Activated CD8-positive, alpha-beta memory T cell treated with anti-CD3 and anti-CD28 coated beads for 48 hours (primary cell): ENCODE results near the gene TBC1D12.
"Not testable (repeated sequence)": the region's sequence is repeated elsewhere in the genome, so short reads cannot be mapped to it uniquely, and the experiment has no call there.

Experiments used
- DNase-seq, 3 experiments: peaks; one replicate each; pipeline ENCODE4 v3.0.0-alpha.2; 2020; ENCODE audit warnings: low read depth in 2 of 3, low spot score in 2 of 3

TBC1D12 gene

GRCh38 chr10:94450782-94451181 lies 48.4 kb downstream of the TBC1D12 start:
- DNase-seq, result no peak

DNA sequence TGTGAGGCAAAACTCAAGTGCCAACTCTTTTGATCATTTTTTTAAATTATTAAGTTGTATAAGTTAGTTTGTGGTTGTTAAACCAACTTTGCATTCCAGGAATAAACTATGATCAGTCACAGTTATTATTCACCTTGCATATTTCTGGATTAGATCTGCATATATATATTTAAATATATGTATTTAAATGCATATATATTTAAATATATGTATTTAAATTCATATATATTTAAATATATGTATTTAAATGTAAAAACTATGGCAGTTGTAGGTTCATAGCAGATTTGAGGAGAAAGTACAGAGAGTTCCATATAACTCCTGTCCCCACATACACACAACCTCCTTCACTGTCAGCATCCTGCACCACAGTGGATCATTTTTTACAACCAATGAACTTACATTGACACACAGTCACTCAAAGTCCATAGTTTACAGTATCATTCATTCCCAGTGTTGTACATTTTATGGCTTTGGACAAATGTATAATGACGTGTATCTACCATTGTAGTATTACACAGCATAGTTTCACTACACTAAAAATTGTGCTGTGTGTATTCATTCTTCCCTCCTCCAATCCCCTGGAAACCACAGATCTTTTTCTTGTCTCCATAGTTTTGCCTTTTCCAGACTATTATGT lies 49.7 kb downstream of the TBC1D12 start:
- no peak for DNase-seq

- DNase-seq, result no peak
Observed at GRCh38 chr10:94456942-94457341, 54.6 kb downstream of the TBC1D12 start.

DNA sequence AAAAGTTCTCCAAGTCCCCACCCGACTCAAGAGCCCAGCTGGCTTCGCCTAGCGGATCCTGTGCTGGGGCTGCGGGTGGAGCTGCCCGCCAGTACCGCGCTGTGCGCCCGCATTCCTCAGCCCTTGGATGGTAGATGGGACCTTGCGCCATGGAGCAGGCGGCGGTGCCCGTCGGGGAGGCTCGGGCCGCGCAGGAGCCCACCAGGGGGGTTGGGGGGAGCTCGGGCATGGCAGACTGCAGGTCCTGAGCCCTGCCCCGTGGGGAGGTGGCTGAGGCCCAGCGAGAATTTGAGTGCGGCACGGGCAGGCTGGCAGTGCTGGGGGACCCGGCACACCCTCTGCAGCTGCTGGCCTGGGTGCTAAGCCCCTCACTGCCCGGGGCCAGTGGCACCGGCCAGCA lies 57.0 kb downstream of the TBC1D12 start:
- DNase-seq, result no peak

- DNase-seq, result no peak
Observed at GRCh38 chr10:94461503-94461902, 59.2 kb downstream of the TBC1D12 start.

DNA sequence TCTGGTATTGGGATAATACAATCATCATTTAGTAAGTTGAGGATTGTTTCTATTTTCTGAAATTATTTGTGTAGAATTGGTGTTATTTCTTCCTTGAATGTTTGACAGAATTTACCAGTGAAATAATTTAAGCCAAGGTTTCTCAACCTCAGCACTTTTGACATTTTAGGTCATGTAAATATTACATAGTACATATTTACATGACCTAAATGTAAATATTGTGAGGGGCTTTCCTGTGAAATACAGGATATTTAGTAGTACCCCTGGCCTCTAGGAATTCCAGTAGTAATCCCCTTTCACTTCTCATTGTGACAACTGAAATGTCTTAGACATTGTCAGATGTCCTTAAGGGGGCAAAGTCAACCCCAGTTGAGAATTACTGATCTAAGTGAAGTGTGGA lies 59.8 kb downstream of the TBC1D12 start:
- DNase-seq, result no peak

- DNase-seq, result no peak
Observed at GRCh38 chr10:94465684-94466083, 63.3 kb downstream of the TBC1D12 start.

- no peak for DNase-seq
Observed at GRCh38 chr10:94481410-94481809, 79.1 kb downstream of the TBC1D12 start.

DNA sequence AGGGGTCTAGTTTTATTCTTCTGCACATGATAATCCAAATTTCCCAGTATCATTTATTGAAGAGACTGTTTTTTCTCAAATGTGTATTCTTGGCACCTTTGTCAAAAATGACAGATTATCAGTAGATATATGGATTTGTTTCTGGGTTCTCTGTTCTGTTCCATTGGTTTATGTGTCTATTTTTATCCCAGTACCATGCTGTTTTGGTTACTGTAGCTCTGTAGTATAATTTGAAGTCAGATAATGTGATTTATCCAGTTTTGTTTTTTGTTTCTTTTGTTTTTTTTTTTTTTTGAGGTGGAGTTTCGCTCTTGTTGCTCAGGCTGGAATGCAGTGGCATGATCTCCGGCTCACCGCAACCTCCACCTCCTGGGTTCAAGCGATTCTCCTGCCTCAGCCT lies 81.6 kb downstream of the TBC1D12 start:
- DNase-seq, result no peak

DNA sequence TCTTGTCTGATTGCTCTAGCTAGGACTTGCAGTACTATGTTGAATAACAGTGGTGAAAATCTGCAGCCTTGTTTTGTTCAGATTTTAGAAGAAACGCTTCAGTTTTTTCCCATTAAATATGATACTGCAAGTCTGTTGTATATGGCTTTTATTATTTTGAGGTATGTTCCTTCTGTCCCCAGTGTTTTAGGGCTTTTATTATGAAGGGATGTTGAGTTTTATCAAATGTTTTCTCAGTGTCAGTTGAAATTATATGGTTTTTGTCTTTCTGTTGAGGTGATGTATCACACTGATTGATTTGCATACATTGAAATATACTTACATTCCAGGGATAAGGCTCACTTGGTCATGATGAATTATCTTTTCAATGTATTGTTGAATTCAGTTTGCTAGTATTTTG lies 82.8 kb downstream of the TBC1D12 start:
- DNase-seq, result no peak

- DNase-seq, result no peak
Observed at GRCh38 chr10:94487575-94487974, 85.2 kb downstream of the TBC1D12 start.

DNA sequence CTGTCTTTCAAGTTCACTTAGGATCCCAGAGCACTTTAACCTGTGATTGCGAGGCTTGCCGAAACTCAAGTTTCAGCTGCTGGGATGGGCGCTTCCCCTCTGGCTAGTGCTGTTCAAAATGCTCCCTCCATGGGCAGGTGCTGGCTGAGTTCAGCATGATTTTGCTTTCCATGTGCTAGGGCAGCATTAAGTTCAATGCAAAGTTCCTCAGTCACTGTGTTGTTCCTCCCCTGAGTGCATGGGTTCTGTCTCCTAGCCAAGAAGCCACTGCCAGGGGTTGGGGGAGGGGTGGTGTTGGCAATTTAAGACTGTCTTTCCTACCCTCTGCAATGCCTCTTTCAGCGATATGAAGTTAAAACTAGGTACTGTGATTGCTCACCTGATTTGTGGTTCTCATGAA lies 86.8 kb downstream of the TBC1D12 start:
- DNase-seq, result no peak

- DNase-seq, result no peak
Observed at GRCh38 chr10:94489976-94490788, 87.8 kb downstream of the TBC1D12 start.

GRCh38 chr10:94490789-94491039 lies 88.4 kb downstream of the TBC1D12 start:
- no peak for DNase-seq

- no peak for DNase-seq
Observed at GRCh38 chr10:94493463-94493862, 91.1 kb downstream of the TBC1D12 start.

DNA sequence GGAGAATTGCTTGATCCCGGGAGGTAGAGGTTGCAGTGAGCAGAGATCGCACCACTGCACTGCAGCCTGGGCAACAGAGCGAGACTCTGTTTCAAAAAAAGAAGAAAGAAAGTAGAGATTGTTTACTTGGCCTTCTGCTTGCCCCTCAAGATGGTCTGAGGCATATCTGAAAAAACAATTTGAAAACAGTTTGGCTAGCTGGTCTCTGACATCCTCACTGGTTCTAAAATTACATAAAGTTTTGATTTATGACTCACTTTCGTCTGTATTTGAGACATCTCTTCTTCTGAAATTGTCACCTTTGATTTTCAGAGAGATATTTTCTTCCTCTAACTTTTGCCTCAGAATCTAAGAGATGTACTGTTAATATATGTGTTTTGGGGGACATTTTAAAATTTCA lies 93.7 kb downstream of the TBC1D12 start:
- DNase-seq, result no peak

GRCh38 chr10:94496646-94497045 lies 94.3 kb downstream of the TBC1D12 start:
- DNase-seq, result no peak

DNA sequence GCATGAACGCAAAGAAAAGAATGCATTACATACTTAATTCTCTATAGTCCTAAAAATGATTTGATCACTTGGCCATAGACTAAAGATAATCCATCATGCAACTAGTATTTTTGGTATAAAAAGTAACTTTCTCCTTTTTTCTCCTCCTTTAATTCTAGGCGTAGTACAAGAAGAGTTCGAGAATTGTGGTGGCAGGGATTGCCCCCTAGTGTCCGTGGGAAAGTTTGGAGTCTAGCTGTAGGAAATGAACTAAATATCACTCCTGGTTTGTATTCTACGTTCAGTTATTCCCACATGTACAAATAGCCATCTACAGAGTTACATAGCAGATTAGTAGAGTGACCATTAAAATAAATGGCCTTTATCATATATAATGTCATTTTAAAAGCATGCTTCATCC lies 97.7 kb downstream of the TBC1D12 start:
- no peak for DNase-seq

- DNase-seq, result no peak
Observed at GRCh38 chr10:94521276-94522250, 119.2 kb downstream of the TBC1D12 start.

- no peak for DNase-seq
Observed at GRCh38 chr10:94524146-94524545, 121.8 kb downstream of the TBC1D12 start.

- no peak for DNase-seq
Observed at GRCh38 chr10:94524711-94525110, 122.4 kb downstream of the TBC1D12 start.

DNA sequence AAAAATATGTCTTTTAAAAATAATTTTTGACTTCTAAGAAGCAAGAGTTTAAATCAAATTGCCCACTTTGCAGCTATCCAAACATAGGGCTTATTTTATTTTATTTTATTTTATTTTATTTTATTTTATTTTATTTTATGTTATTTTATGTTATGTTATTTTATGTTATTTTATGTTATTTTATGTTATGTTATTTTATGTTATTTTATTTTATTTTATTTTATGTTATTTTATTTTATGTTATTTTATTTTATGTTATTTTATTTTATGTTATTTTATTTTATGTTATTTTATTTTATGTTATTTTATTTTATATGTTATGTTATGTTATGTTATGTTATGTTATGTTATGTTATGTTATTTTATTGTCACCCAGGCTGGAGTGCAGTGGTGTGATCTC lies 129.2 kb downstream of the TBC1D12 start:
- not testable (repeated sequence) for DNase-seq
